GM12878 (cell line): ENCODE measurements around the gene CXCL13. TPM values are rescaled to one million over a fixed set of nuclear protein-coding genes. Genes with fewer than 3 reads are reported as not detected.

ENCODE experiments used
- ATAC-seq: fragments of 200-7000 bp; cut with Tn5 transposase; 3 replicates; pipeline ENCODE4 v1.9.1; 2020; ENCODE audit warnings: mild to moderate bottlenecking, moderate library complexity
- BruUV-seq: library from RNA; stranded (reverse); fragments of 400-500 nt; replicated peaks from 2 replicates; lab custom pipeline; 2021; lab: Mats Ljungman, UMichigan
- CTCF ChIA-PET: fragments of 300-600 bp; sonication (Branson Sonifier 250); formaldehyde crosslinking; extraction: SDS; loops from one replicate; lab custom pipeline; 2021; ENCODE audit warnings: inconsistent platforms; lab: Yijun Ruan, JAX
- POLR2A ChIA-PET: fragments of 350-600 bp; formaldehyde crosslinking; extraction: SDS; loops from one replicate; lab custom pipeline; 2021; ENCODE audit warnings: inconsistent platforms; lab: Charles Lee
- RAD21 ChIA-PET: fragments of 300-600 bp; sonication (Branson Sonifier 250); formaldehyde crosslinking; loops from one replicate; lab custom pipeline; 2023; ENCODE audit warnings: antibody characterized with exemption; ENCODE audit not compliant: unreplicated experiment; lab: Charles Lee
- SMC1A ChIA-PET: fragments of 300-600 bp; sonication (Branson Sonifier 250); formaldehyde crosslinking; loops from one replicate; lab custom pipeline; 2023; ENCODE audit not compliant: unreplicated experiment, uncharacterized antibody; lab: Charles Lee
- DNase-seq: peaks from one replicate; pipeline ENCODE4 v3.0.0-alpha.2; 2011; ENCODE audit warnings: low read depth, low spot score
- FAIRE-seq: peaks from 3 replicates; lab custom pipeline; 2011; peaks lifted over from hg19 to GRCh38; lab: Jason Lieb, UNC
- H2AFZ ChIP-seq: 2 replicates; pipeline ENCODE4 v1.6.0; 2011; ENCODE audit warnings: low read depth, low read length, control low read depth; ENCODE audit not compliant: control insufficient read depth
- H3K27ac ChIP-seq: 2 replicates; pipeline ENCODE4 v1.5.1; 2011; ENCODE audit warnings: control low read depth; ENCODE audit not compliant: control insufficient read depth, insufficient read depth
- H3K27me3 ChIP-seq, 2 experiments: replicated peaks in 1 of 2; 2 replicates each; pipeline versions ENCODE4 v1.6.0 to v1.6.1; 2011; ENCODE audit warnings: low read length in 1 of 2; ENCODE audit not compliant: control insufficient read depth in 2 of 2, insufficient read depth in 2 of 2
- H3K36me3 ChIP-seq, 2 experiments: 2 replicates each; pipeline ENCODE4 v1.5.1; 2011; ENCODE audit warnings: low read length in 1 of 2; ENCODE audit not compliant: control insufficient read depth in 2 of 2, insufficient read depth in 2 of 2
- H3K4me1 ChIP-seq: 2 replicates; pipeline ENCODE4 v1.6.1; 2011; ENCODE audit warnings: mild to moderate bottlenecking, low read length, moderate library complexity, mixed read lengths; ENCODE audit not compliant: control insufficient read depth, insufficient read depth
- H3K4me2 ChIP-seq: 2 replicates; pipeline ENCODE4 v1.6.0; 2011; ENCODE audit warnings: control low read depth; ENCODE audit not compliant: control insufficient read depth, insufficient read depth
- H3K4me3 ChIP-seq: fragments of 200-600 bp; sonication (generic); 2 replicates; pipeline ENCODE4 v1.5.1; 2016
- H3K79me2 ChIP-seq: 2 replicates; pipeline ENCODE4 v1.6.0; 2011; ENCODE audit warnings: low read length; ENCODE audit not compliant: control insufficient read depth, insufficient read depth
- H3K9ac ChIP-seq: 2 replicates; pipeline ENCODE4 v1.8.0; 2011; ENCODE audit warnings: low read length, control low read depth, mixed read lengths; ENCODE audit not compliant: control insufficient read depth, insufficient read depth
- H3K9me3 ChIP-seq: replicated peaks from 3 replicates; pipeline ENCODE4 v1.5.1; 2011; ENCODE audit warnings: mild to moderate bottlenecking, low read length; ENCODE audit not compliant: control insufficient read depth, insufficient read depth
- H4K20me1 ChIP-seq: 2 replicates; pipeline ENCODE4 v1.6.0; 2011; ENCODE audit not compliant: control insufficient read depth, insufficient read depth
- BMI1 ChIP-seq: fragments of 450-650 bp; IDR thresholded peaks from 2 replicates; pipeline ENCODE4 v1.6.1; 2016; ENCODE audit warnings: mild to moderate bottlenecking, moderate library complexity, borderline replicate concordance
- CREM ChIP-seq: IDR thresholded peaks from 2 replicates; pipeline ENCODE4 v1.6.1; 2014; ENCODE audit warnings: antibody characterized with exemption, low read depth
- FOXM1 ChIP-seq: IDR thresholded peaks from 2 replicates; pipeline ENCODE4 v1.6.1; 2012; ENCODE audit warnings: low read depth, mild to moderate bottlenecking, inconsistent platforms, low read length, moderate library complexity
- GABPA ChIP-seq: IDR thresholded peaks from 2 replicates; pipeline ENCODE4 v1.6.1; 2014; ENCODE audit warnings: antibody characterized with exemption, low read depth, mild to moderate bottlenecking, inconsistent platforms
- HSF1 ChIP-seq: fragments of 150-350 bp; IDR thresholded peaks from 2 replicates; pipeline ENCODE4 v1.6.1; 2014; ENCODE audit warnings: mild to moderate bottlenecking, low read depth, low read length
- MTA2 ChIP-seq: fragments of 450-650 bp; IDR thresholded peaks from 2 replicates; pipeline ENCODE4 v1.6.1; 2016; ENCODE audit warnings: low read depth, mild to moderate bottlenecking, moderate library complexity
- MYB ChIP-seq: fragments of 150-350 bp; IDR thresholded peaks from 2 replicates; pipeline ENCODE4 v1.6.1; 2014; ENCODE audit warnings: mild to moderate bottlenecking, low read depth, low read length, borderline replicate concordance
- NFYB ChIP-seq: IDR thresholded peaks from 2 replicates; pipeline ENCODE4 v1.6.1; 2011; ENCODE audit warnings: low read depth, mild to moderate bottlenecking, low read length, improper control_type of control experiment, moderate library complexity; ENCODE audit not compliant: insufficient read depth
- PAX5 ChIP-seq: IDR thresholded peaks from 2 replicates; pipeline ENCODE4 v1.6.1; 2011; ENCODE audit warnings: low read depth, low read length, borderline replicate concordance
- POLR2A ChIP-seq: IDR thresholded peaks from 2 replicates; pipeline ENCODE4 v1.6.1; 2011; ENCODE audit warnings: low read depth, mild to moderate bottlenecking, low read length
- SIN3A ChIP-seq: IDR thresholded peaks from 2 replicates; pipeline ENCODE4 v1.6.1; 2012; ENCODE audit warnings: low read depth, low read length, improper control_type of control experiment
- SP1 ChIP-seq: IDR thresholded peaks from one replicate; pipeline ENCODE4 v1.6.1; 2011; ENCODE audit warnings: low read depth, low read length
- STAT1 ChIP-seq: fragments of 450-650 bp; conservative IDR thresholded peaks from 2 replicates; pipeline ENCODE4 v1.6.1; 2014; ENCODE audit warnings: antibody characterized with exemption, mild to moderate bottlenecking
- ZNF384 ChIP-seq: IDR thresholded peaks from 2 replicates; pipeline ENCODE4 v1.6.1; 2012; ENCODE audit warnings: low read depth, mild to moderate bottlenecking, low read length, improper control_type of control experiment, borderline replicate concordance
- ZNF592 ChIP-seq: fragments of 450-650 bp; IDR thresholded peaks from 2 replicates; pipeline ENCODE4 v1.6.1; 2017; ENCODE audit warnings: mild to moderate bottlenecking, moderate library complexity
- ZSCAN29 ChIP-seq: fragments of 450-650 bp; IDR thresholded peaks from 2 replicates; pipeline ENCODE4 v1.6.1; 2017; ENCODE audit warnings: mild to moderate bottlenecking, moderate library complexity
- WGBS: methylation state at CpG from one replicate; pipeline ENCODE4 v1.1.6; 2016; ENCODE audit warnings: low lambda C conversion rate; ENCODE audit not compliant: insufficient replicate concordance, insufficient coverage; ENCODE audit errors: missing lambda C conversion rate; 5-methylcytosine and 5-hydroxymethylcytosine counted together
- in situ Hi-C: fragments of 300-500 bp; cut with MboI; formaldehyde crosslinking; loops from 9 replicates; pipeline ENCODE4 v1.14.3; 2018; ENCODE audit warnings: mixed read lengths
- intact Hi-C: fragments of 100-400 bp; cut with micrococcal nuclease; formaldehyde crosslinking; loops from one replicate; pipeline ENCODE4 v1.14.2; 2022; ENCODE audit not compliant: unreplicated experiment
- polyA plus RNA-seq, 11 experiments: library from polyadenylated mRNA; depleted of rRNA in 4 of 11; unstranded in 6 of 11; stranded (reverse) in 5 of 11; fragments of >200 nt; fragmentation: Nextera tagmentation in 4 of 11; fragmentation: Illumina TruSeq in 1 of 11; extraction: Ambion mirVana in 4 of 11; extraction: Trizol in 1 of 11; gene quantifications; 1 replicate in 1 of 11; 2 replicates in 10 of 11; pipeline versions ENCODE4 v1.2.1 to v1.2.3, GENCODE V29; 2011 to 2016; ENCODE audit warnings: inconsistent platforms in 2 of 11, missing spikeins in 2 of 11, low read depth in 1 of 11
- total RNA-seq, 4 experiments: library from RNA; depleted of rRNA in 3 of 4; stranded (reverse); fragments of >200 nt in 3 of 4; fragmentation: Illumina TruSeq in 1 of 4; extraction: Trizol in 1 of 4; gene quantifications; 2 replicates each; pipeline versions ENCODE4 v1.2.1 to v1.2.3, GENCODE V29; 2013 to 2021
- TF ChIP-seq, protein P1 (sequence below): fragments of 450-650 bp; IDR thresholded peaks from 2 replicates; pipeline ENCODE4 v1.6.1; 2018; ENCODE audit warnings: mild to moderate bottlenecking, low read depth, moderate library complexity; ENCODE audit not compliant: partially characterized antibody

The CXCL13 gene
- total and polyA plus RNA-seq, 10 of the 15 experiments (the other 5 are each of a cell fraction or from before 2014, with no cell fraction given) = 0.05 to 0.16 TPM; not detected in 8

DNA sequence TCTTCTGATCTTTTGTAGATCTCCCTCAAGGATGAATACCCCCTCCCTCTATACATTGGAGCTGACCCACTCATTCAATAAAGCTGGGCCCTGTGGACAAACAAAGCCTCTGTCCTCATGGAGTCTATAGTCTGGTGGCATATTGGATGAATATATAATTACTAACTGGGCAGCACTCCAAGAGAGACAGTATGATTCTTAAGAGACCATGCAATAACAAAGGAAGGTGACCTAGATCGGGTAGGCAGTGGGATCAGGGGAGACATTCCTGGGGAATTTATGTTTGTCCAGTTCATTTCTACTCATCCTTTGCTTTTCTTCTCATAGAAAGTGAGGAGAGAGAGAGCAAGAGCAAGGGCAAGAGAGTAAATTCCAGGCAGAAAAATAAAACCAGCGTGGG is 23.5 kb upstream of the CXCL13 start:
- FAIRE-seq (no peak), DNase-seq (no peak), ATAC-seq (no peak)
- CTCF ChIA-PET = interaction anchor here (1.1 to 1.7 kb wide), 3 partner anchors 16 to 19 kb away, joined by 4 to 7 read pairs (median 7); no protein-coding TSS in a partner anchor
- no peaks in the 10 kb centered on the region for H3K27me3 ChIP-seq
- no peak overlapping the region for H3K4me2 ChIP-seq
- RAD21 ChIA-PET = no interaction called here
- POLR2A ChIA-PET = no interaction called here
- no peaks in the 10 kb centered on the region for H4K20me1 ChIP-seq
- SMC1A ChIA-PET = interaction anchor here (0.8 kb wide), 2 partner anchors 20 to 83 kb away, joined by 3 read pairs; no protein-coding TSS in a partner anchor
- no peak overlapping the region for H2AFZ ChIP-seq
- H3K4me3 ChIP-seq = no peak overlapping the region
- WGBS = 50% methylated on average over 2 of the region's 2 CpGs
- peaks cover 6% of the 10 kb centered on the region for H3K4me1 ChIP-seq
- no peak overlapping the region for H3K27ac ChIP-seq
- in situ Hi-C loops = no loop called here
- H3K9ac ChIP-seq = no peak overlapping the region
- TF ChIP-seq STAT1 = no peak
- no peak for TF ChIP-seq HSF1
- no peak for TF ChIP-seq FOXM1
- TF ChIP-seq, protein P1, sequence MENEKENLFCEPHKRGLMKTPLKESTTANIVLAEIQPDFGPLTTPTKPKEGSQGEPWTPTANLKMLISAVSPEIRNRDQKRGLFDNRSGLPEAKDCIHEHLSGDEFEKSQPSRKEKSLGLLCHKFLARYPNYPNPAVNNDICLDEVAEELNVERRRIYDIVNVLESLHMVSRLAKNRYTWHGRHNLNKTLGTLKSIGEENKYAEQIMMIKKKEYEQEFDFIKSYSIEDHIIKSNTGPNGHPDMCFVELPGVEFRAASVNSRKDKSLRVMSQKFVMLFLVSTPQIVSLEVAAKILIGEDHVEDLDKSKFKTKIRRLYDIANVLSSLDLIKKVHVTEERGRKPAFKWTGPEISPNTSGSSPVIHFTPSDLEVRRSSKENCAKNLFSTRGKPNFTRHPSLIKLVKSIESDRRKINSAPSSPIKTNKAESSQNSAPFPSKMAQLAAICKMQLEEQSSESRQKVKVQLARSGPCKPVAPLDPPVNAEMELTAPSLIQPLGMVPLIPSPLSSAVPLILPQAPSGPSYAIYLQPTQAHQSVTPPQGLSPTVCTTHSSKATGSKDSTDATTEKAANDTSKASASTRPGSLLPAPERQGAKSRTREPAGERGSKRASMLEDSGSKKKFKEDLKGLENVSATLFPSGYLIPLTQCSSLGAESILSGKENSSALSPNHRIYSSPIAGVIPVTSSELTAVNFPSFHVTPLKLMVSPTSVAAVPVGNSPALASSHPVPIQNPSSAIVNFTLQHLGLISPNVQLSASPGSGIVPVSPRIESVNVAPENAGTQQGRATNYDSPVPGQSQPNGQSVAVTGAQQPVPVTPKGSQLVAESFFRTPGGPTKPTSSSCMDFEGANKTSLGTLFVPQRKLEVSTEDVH = no peak
- TF ChIP-seq POLR2A = no peak
- TF ChIP-seq ZNF592 = no peak
- no peak for TF ChIP-seq SP1
- no peak for TF ChIP-seq GABPA
- TF ChIP-seq MTA2 = no peak
- no peak for TF ChIP-seq MYB
- TF ChIP-seq SIN3A = no peak
- TF ChIP-seq CREM = no peak
- TF ChIP-seq ZSCAN29 = no peak
- TF ChIP-seq NFYB = no peak
- TF ChIP-seq PAX5 = no peak
- no peak for TF ChIP-seq ZNF384
- TF ChIP-seq BMI1 = no peak
- TF ChIP-seq, all 136 proteins: peak for 0
- no peaks in the 10 kb centered on the region for H3K36me3 ChIP-seq
- H3K79me2 ChIP-seq = no peaks in the 10 kb centered on the region
- intact Hi-C loops = no loop called here
- peaks cover 2% of the 10 kb centered on the region; the same call in 2 of the 3 replicates for H3K9me3 ChIP-seq
- BruUV-seq = no TSS peak
